MG63 (cell line): Measurements from ENCODE around the gene ETV7. TPM values are rescaled to one million over a fixed set of nuclear protein-coding genes. Genes with fewer than 3 reads are reported as not detected.

Experiments used
- DNase-seq: peaks from one replicate; pipeline ENCODE4 v3.0.0-alpha.2; 2020
- H3K27me3 ChIP-seq: fragments of 250-450 bp; sonication (Bioruptor Pico); 2 replicates; pipeline ENCODE4 v1.5.1; 2020; ENCODE audit warnings: mild to moderate bottlenecking, moderate library complexity
- H3K36me3 ChIP-seq: fragments of 250-450 bp; sonication (Bioruptor Pico); 2 replicates; pipeline ENCODE4 v1.5.1; 2020; ENCODE audit warnings: mild to moderate bottlenecking, moderate library complexity
- H3K4me3 ChIP-seq: fragments of 250-450 bp; sonication (Bioruptor Pico); 2 replicates; pipeline ENCODE4 v1.5.1; 2020; ENCODE audit warnings: mild to moderate bottlenecking, moderate library complexity
- H3K9me3 ChIP-seq: fragments of 250-450 bp; sonication (Bioruptor Pico); 2 replicates; pipeline ENCODE4 v1.5.1; 2020; ENCODE audit warnings: mild to moderate bottlenecking, moderate library complexity
- total RNA-seq: library from RNA; depleted of rRNA; stranded (reverse); fragments of >200 nt; shearing (Covaris generic); gene quantifications from 2 replicates; pipeline ENCODE4 v1.2.3, GENCODE V29; 2014; ENCODE audit warnings: low replicate concordance

ETV7 gene
- total RNA-seq, 1 experiment from 2014 or later, result 0.82 TPM

GRCh38 chr6:36336779-36337241 is 50.7 kb downstream of the ETV7 start, which contains the start of gene BNIP5:
BNIP5 (minus strand) TSS chr6:36336888; CDS start chr6:36330690, 6,198 bp downstream.
- Histone ChIP-seq H3K27me3 (no peaks in the 10 kb centered on the region), H3K9me3 (no peaks in the 10 kb centered on the region), H3K4me3 (no peak within 1 kb of the TSS), H3K36me3 (no peaks in the 10 kb centered on the region)
- DNase-seq, result no peak

GRCh38 chr6:36336208-36336710 is 51.2 kb downstream of the ETV7 start:
- Histone ChIP-seq H3K4me3 (no peak overlapping the region), H3K9me3 (no peaks in the 10 kb centered on the region), H3K27me3 (no peaks in the 10 kb centered on the region), H3K36me3 (no peaks in the 10 kb centered on the region)
- no peak for DNase-seq

- H3K27me3 ChIP-seq, result no peaks in the 10 kb centered on the region
Measured at GRCh38 chr6:36335465-36336207, 51.8 kb downstream of the ETV7 start.

GRCh38 chr6:36334832-36335459 is 52.5 kb downstream of the ETV7 start:
- H3K4me3 ChIP-seq, result no peak overlapping the region
- H3K27me3 ChIP-seq, result no peaks in the 10 kb centered on the region
- no peaks in the 10 kb centered on the region for H3K9me3 ChIP-seq
- H3K36me3 ChIP-seq, result no peaks in the 10 kb centered on the region
- DNase-seq, result no peak

More at GRCh38 chr6:36335465-36336207, 51.8 kb downstream of the ETV7 start:
- no peak for DNase-seq
- Histone ChIP-seq H3K4me3 (no peak overlapping the region), H3K9me3 (no peaks in the 10 kb centered on the region), H3K36me3 (no peaks in the 10 kb centered on the region)

- no peak overlapping the region for H3K4me3 ChIP-seq
- DNase-seq, result no peak
- no peaks in the 10 kb centered on the region for H3K36me3 ChIP-seq
- no peaks in the 10 kb centered on the region for H3K9me3 ChIP-seq
- no peaks in the 10 kb centered on the region for H3K27me3 ChIP-seq
Measured at GRCh38 chr6:36333931-36334725, 53.3 kb downstream of the ETV7 start.

- no peaks in the 10 kb centered on the region for H3K9me3 ChIP-seq
- no peak for DNase-seq
- H3K36me3 ChIP-seq, result no peaks in the 10 kb centered on the region
- H3K27me3 ChIP-seq, result no peaks in the 10 kb centered on the region
- H3K4me3 ChIP-seq, result no peak overlapping the region
Measured at GRCh38 chr6:36333171-36333895, 54.1 kb downstream of the ETV7 start.

- DNase-seq, result no peak
- no peaks in the 10 kb centered on the region for H3K9me3 ChIP-seq
- H3K4me3 ChIP-seq, result no peak overlapping the region
- H3K36me3 ChIP-seq, result no peaks in the 10 kb centered on the region
- no peaks in the 10 kb centered on the region for H3K27me3 ChIP-seq
Measured at GRCh38 chr6:36331381-36331780, 56.1 kb downstream of the ETV7 start.

GRCh38 chr6:36330366-36330765 is 57.1 kb downstream of the ETV7 start:
- no peaks in the 10 kb centered on the region for H3K27me3 ChIP-seq
- no peaks in the 10 kb centered on the region for H3K36me3 ChIP-seq
- no peak overlapping the region for H3K4me3 ChIP-seq
- DNase-seq, result no peak
- H3K9me3 ChIP-seq, result no peaks in the 10 kb centered on the region

- Histone ChIP-seq H3K36me3 (no peaks in the 10 kb centered on the region), H3K9me3 (no peaks in the 10 kb centered on the region), H3K4me3 (no peak overlapping the region), H3K27me3 (no peaks in the 10 kb centered on the region)
- no peak for DNase-seq
Measured at GRCh38 chr6:36329798-36330291, 57.6 kb downstream of the ETV7 start.

GRCh38 chr6:36328600-36328999 is 58.9 kb downstream of the ETV7 start:
- DNase-seq, result no peak
- no peaks in the 10 kb centered on the region for H3K9me3 ChIP-seq
- no peaks in the 10 kb centered on the region for H3K27me3 ChIP-seq
- H3K4me3 ChIP-seq, result no peak overlapping the region
- no peaks in the 10 kb centered on the region for H3K36me3 ChIP-seq

- DNase-seq, result no peak
- H3K27me3 ChIP-seq, result no peaks in the 10 kb centered on the region
- no peaks in the 10 kb centered on the region for H3K9me3 ChIP-seq
- no peak overlapping the region for H3K4me3 ChIP-seq
- no peaks in the 10 kb centered on the region for H3K36me3 ChIP-seq
Measured at GRCh38 chr6:36327919-36328236, 59.6 kb downstream of the ETV7 start.

- Histone ChIP-seq H3K36me3 (no peaks in the 10 kb centered on the region), H3K9me3 (no peaks in the 10 kb centered on the region), H3K27me3 (no peaks in the 10 kb centered on the region), H3K4me3 (no peak overlapping the region)
- no peak for DNase-seq
Measured at GRCh38 chr6:36327226-36327918, 60.1 kb downstream of the ETV7 start.

GRCh38 chr6:36326356-36326995 is 61.0 kb downstream of the ETV7 start:
- Histone ChIP-seq H3K36me3 (no peaks in the 10 kb centered on the region), H3K4me3 (no peak overlapping the region), H3K9me3 (no peaks in the 10 kb centered on the region), H3K27me3 (no peaks in the 10 kb centered on the region)
- no peak for DNase-seq

- no peaks in the 10 kb centered on the region for H3K9me3 ChIP-seq
- H3K4me3 ChIP-seq, result no peak overlapping the region
- no peaks in the 10 kb centered on the region for H3K36me3 ChIP-seq
- no peaks in the 10 kb centered on the region for H3K27me3 ChIP-seq
- DNase-seq, result no peak
Measured at GRCh38 chr6:36324715-36325114, 62.8 kb downstream of the ETV7 start.

GRCh38 chr6:36324191-36324590 is 63.3 kb downstream of the ETV7 start:
- Histone ChIP-seq H3K36me3 (no peaks in the 10 kb centered on the region), H3K4me3 (no peak overlapping the region), H3K27me3 (no peaks in the 10 kb centered on the region), H3K9me3 (no peaks in the 10 kb centered on the region)
- DNase-seq, result no peak

- H3K27me3 ChIP-seq, result no peaks in the 10 kb centered on the region
- no peak overlapping the region for H3K4me3 ChIP-seq
- H3K9me3 ChIP-seq, result no peaks in the 10 kb centered on the region
- no peak for DNase-seq
- no peaks in the 10 kb centered on the region for H3K36me3 ChIP-seq
Measured at GRCh38 chr6:36323062-36323461, 64.4 kb downstream of the ETV7 start.
